GM18526 (cell line): ENCODE measurements around the gene STK16.

Experiments
- POLR2A ChIP-seq: IDR thresholded peaks from 3 replicates; pipeline ENCODE4 v1.6.1; 2011; ENCODE audit not compliant: insufficient read length; ENCODE audit errors: extremely low read depth

STK16 gene

GRCh38 chr2:219297766-219298456 is 52.6 kb downstream of the STK16 start:
- TF ChIP-seq POLR2A, result no peak

DNA sequence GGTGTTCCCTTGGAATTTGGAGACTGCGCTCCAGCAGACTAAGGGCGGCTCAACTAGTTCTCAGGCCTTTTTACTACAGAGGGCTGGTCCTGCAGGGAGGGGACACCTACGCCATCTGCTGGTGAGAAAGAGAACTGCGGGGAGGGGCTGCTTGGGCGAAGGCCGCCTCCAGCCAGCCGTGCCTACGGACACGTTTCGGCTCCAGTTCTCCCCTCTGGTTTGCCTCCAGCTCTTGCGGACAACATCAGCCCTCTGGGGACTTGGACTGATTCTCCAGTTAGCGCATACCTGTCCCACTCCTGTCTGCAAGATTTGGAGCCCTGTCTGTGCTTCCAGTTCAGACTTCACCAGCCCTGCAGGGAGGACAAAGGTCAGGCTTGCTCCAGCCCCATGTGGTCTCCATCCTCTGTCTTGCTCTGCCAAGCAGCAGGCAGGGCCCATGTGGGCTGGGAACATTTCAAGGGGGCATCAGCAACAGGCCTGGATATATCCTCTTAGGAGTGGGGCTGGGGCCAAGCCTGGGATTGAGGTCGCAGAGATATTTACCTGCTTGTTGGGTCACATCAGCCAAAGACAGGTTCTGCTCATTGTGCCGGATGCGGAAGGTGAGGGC is 53.6 kb downstream of the STK16 start:
- TF ChIP-seq POLR2A, result no peak

DNA sequence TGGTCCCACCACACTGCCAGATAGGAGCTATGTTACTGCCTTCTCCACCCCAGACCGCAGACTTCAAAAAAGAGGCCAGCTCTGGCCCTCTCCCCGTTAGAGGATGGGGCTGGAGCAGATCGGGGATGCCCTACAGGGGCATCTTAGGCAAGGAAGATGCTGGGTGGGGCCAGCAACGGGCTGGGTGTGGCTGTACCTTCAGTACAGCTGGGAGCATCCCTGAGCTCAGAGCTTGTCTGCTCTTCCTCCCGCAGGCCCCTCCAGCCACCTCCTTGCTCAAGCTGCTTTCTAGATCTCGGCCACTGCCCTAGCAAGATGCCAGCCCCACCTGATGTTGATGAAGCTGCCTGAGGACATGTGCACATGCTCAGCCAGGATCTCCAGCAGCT is 54.1 kb downstream of the STK16 start:
- TF ChIP-seq POLR2A, result no peak
